LNCAP (cell line): Measurements from ENCODE around the gene RTL3.

Experiments
- CTCF ChIP-seq: fragments of 450-650 bp; IDR thresholded peaks from 2 replicates; pipeline ENCODE4 v1.5.1; 2017; ENCODE audit warnings: mild to moderate bottlenecking

The RTL3 gene

GRCh38 chrX:78673246-78673645 lies 14.1 kb upstream of the RTL3 start:
- no peak for TF ChIP-seq CTCF

- TF ChIP-seq CTCF, result no peak
Measured at GRCh38 chrX:78665342-78665741, 6.2 kb upstream of the RTL3 start.

- no peak for TF ChIP-seq CTCF
Measured at GRCh38 chrX:78661836-78662235, 2.7 kb upstream of the RTL3 start.

GRCh38 chrX:78659955-78660354 lies 827 bp upstream of the RTL3 start:
- TF ChIP-seq CTCF, result no peak

GRCh38 chrX:78658414-78658813 lies 714 bp downstream of the RTL3 start:
- TF ChIP-seq CTCF, result no peak

- no peak for TF ChIP-seq CTCF
Measured at GRCh38 chrX:78655642-78656041, 3.5 kb downstream of the RTL3 start.

DNA sequence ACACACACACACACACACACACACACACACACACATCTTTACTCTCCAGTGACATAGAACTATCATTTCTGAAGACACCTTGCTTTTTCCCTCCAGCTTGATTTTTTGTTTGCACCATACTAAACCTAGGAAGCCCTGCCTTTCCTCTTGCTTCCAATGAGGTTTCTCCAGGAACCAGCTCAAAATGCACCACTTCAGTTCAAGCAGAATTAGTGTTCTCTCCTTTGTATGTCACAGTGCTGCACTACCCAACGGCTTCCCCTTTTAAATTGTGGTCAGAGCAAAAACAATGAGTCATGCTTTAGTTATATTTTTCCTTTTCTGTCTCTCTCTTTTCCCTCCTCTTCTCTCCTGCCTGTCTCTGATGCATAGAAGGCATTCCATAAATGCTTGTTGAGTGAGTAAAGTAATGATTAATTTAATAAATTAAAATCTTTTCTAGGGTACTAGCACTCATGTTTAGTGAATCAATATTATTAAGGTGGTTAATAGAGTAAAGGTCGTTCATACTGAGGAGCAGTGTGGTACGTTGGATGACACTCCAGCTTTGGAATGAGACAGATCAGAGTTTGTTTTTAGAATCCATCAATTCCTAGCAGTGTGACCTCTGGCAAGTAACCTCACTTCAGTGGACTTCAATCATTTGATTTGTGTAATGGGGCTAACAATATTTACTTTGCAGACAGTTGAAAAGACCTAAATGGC lies 5.9 kb downstream of the RTL3 start:
- no peak for TF ChIP-seq CTCF

DNA sequence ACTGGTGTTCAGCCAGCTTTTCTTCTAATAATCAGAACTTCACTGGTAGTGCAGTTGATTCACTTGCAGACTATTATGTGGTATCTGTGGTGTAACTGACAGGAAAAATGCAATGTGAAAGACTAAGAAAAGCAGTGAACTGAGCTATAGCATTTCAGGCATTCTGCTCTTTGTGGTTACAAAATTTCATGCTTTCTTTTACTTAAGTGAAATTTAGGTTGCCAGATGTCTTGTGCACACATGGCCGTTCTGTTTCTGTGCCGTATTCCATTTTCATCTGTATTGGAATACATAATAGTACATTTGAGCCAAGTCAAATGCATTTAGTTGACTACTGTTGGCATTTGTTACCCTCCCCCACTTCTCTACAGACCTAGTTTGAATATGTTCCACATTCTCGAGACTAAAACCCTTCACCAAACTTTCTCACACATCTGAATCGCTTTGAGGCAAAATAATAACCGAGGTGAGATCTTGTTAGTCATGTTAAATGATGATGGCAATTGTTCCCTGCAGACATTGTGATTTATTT lies 8.2 kb downstream of the RTL3 start:
- no peak for TF ChIP-seq CTCF
